Naive thymus-derived CD8-positive, alpha-beta T cell (primary cell): ENCODE measurements around the gene NOC4L. TPM values are rescaled to one million over a fixed set of nuclear protein-coding genes. Genes with fewer than 3 reads are reported as not detected.

Source experiments
- ATAC-seq, 2 donors: fragments of 150-1000 bp; cut with Tn5 transposase in 1 of 2; sonication (Bioruptor Pico), chemical (Tn5 transposase) in 1 of 2; 1 replicate in 1 of 2; 2 replicates in 1 of 2; pipeline ENCODE4 v1.10.0; 2021; ENCODE audit warnings: mild to moderate bottlenecking in 2 of 2, moderate library complexity in 2 of 2
- POLR2A ChIA-PET: fragments of 350-600 bp; sonication (Branson Sonifier 250); formaldehyde crosslinking; loops from one replicate; lab custom pipeline; 2021; ENCODE audit warnings: antibody characterized with exemption; lab: Charles Lee
- DNase-seq, 10 donors: peaks; one replicate each; pipeline versions ENCODE4 v3.0.0 to v3.0.0-alpha.2; 2020 to 2022
- H3K27ac Mint-ChIP-seq, 10 donors: one replicate each; pipeline ENCODE4 v1.8.0; 2020 to 2022; ENCODE audit warnings: mild to moderate bottlenecking in 10 of 10, mixed read lengths in 10 of 10, moderate library complexity in 4 of 10, inconsistent platforms in 1 of 10
- H3K27me3 Mint-ChIP-seq, 5 donors: one replicate each; pipeline ENCODE4 v1.8.0; 2021 to 2022; ENCODE audit warnings: mixed read lengths in 5 of 5
- H3K36me3 Mint-ChIP-seq, 3 donors: one replicate each; pipeline ENCODE4 v1.8.0; 2020 to 2022; ENCODE audit warnings: mixed read lengths in 3 of 3, mild to moderate bottlenecking in 2 of 3, inconsistent platforms in 1 of 3
- H3K4me1 Mint-ChIP-seq, 4 donors: one replicate each; pipeline ENCODE4 v1.8.0; 2021 to 2022; ENCODE audit warnings: mixed read lengths in 4 of 4
- H3K4me3 Mint-ChIP-seq, 10 donors: one replicate each; pipeline ENCODE4 v1.8.0; 2020 to 2022; ENCODE audit warnings: mild to moderate bottlenecking in 10 of 10, mixed read lengths in 10 of 10, moderate library complexity in 6 of 10, inconsistent platforms in 1 of 10
- H3K9me3 Mint-ChIP-seq, 9 donors: one replicate each; pipeline ENCODE4 v1.8.0; 2020 to 2022; ENCODE audit warnings: mixed read lengths in 9 of 9, mild to moderate bottlenecking in 3 of 9, inconsistent platforms in 1 of 9, moderate library complexity in 1 of 9
- polyA plus RNA-seq, 3 donors: library from polyadenylated mRNA; unstranded; fragments of 300-500 nt; fragmentation: Illumina TruSeq; gene quantifications; one replicate each; pipeline ENCODE4 v1.2.3, GENCODE V29; 2021
- total RNA-seq, 8 experiments: library from RNA in 2 of 8; stranded (reverse) in 2 of 8; gene quantifications; one replicate each; pipeline ENCODE4 v1.2.3 and lab custom pipeline; 2021 to 2026

NOC4L gene
- total and polyA plus RNA-seq, 5 experiments from 2014 or later, result 20.0 to 31.2 (median 23.5) TPM

DNA sequence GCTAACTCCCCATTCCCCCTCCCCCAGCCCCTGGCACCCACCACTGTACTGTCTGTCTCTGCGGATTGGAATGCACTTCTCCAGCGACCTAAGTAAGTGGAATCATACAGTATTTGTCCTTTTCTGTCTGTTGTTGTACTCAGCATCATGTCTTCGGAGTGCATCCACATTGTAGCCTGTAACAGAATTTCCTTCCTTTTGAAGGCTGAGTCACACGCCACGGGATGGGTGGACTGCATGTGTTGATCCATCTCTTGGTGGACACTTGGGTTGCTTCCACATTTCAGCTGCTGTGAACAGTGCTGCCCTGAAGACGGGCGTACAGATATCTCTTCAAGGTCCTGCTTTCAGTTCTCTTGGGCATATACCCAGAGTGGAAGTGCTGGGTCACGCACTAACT lies 34.5 kb upstream of the NOC4L start:
- DNase-seq (no peak), ATAC-seq (no peak)
- Mint-ChIP-seq H3K4me1 (peaks cover 0 to 4% (median 3%) of the 10 kb centered on the region in 4 donors), H3K4me3 (no peak overlapping the region), H3K27me3 (no peaks in the 10 kb centered on the region), H3K9me3 (no peaks in the 10 kb centered on the region), H3K27ac (no peak overlapping the region), H3K36me3 (peaks cover 0 to 75% (median 27%) of the 10 kb centered on the region in 3 donors)
- POLR2A ChIA-PET, result no interaction called here

- Mint-ChIP-seq H3K27ac (peak overlapping the region in 1 of 10 donors; percentile 50), H3K9me3 (no peaks in the 10 kb centered on the region), H3K27me3 (no peaks in the 10 kb centered on the region), H3K4me1 (peaks cover 0 to 3% (median 1%) of the 10 kb centered on the region in 4 donors), H3K36me3 (peaks cover 0 to 71% (median 28%) of the 10 kb centered on the region in 3 donors), H3K4me3 (no peak overlapping the region)
- DNase-seq (no peak), ATAC-seq (no peak)
- POLR2A ChIA-PET, result no interaction called here
Observed at GRCh38 chr12:132110677-132111076, 33.6 kb upstream of the NOC4L start.

DNA sequence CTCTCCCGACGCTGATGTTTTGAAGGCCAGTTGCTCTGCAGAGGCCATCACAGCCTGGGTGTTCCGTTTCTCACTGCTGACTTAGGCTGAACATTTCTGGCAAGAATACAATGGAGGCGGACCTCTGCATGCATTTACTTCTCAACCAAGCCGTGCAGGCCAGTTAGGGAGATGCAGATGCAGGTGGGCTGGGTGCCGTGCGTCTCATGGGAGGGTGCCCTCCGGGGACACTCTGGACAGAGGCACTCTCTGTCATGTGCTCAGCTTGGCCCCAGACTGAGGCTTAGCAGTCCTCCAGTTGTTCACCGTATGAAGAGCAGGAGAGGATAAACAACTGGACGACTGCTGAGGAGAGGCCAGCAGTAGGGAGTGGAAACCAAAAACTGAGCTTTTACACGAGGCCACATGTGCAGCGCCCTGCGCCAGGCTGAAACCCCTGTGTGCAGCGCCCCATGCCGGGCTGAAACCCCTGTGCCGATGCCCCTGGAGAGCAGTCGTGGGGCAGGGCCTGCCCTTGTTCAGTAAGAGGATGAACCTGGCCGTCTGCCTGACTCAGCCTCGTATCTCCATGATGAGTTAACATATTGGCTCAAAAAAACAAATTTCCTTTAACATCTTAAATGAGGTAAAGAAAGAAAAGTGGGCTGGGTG lies 32.5 kb upstream of the NOC4L start:
- Mint-ChIP-seq H3K36me3 (peaks cover 0 to 67% (median 28%) of the 10 kb centered on the region in 3 donors), H3K4me1 (peaks cover 0 to 6% (median 1%) of the 10 kb centered on the region in 4 donors), H3K4me3 (no peak overlapping the region), H3K27me3 (no peaks in the 10 kb centered on the region), H3K9me3 (no peaks in the 10 kb centered on the region), H3K27ac (peak overlapping the region in 1 of 10 donors; percentile 65)
- POLR2A ChIA-PET, result interaction anchor here (0.7 kb wide), 1 partner anchor 8 kb away, joined by 4 read pairs; no protein-coding TSS in a partner anchor
- ATAC-seq (no peak), DNase-seq (no peak)

- H3K4me3 Mint-ChIP-seq, result no peak overlapping the region
- peaks cover 0 to 3% (median 0%) of the 10 kb centered on the region in 4 donors for H3K4me1 Mint-ChIP-seq
- H3K27ac Mint-ChIP-seq, result peak overlapping the region in 1 of 10 donors; percentile 21
- POLR2A ChIA-PET, result no interaction called here
- ATAC-seq, result no peak
- H3K9me3 Mint-ChIP-seq, result no peaks in the 10 kb centered on the region
- H3K27me3 Mint-ChIP-seq, result no peaks in the 10 kb centered on the region
- H3K36me3 Mint-ChIP-seq, result peaks cover 0 to 47% (median 14%) of the 10 kb centered on the region in 3 donors
- DNase-seq, result no peak
Observed at GRCh38 chr12:132114667-132115066, 29.6 kb upstream of the NOC4L start.

DNA sequence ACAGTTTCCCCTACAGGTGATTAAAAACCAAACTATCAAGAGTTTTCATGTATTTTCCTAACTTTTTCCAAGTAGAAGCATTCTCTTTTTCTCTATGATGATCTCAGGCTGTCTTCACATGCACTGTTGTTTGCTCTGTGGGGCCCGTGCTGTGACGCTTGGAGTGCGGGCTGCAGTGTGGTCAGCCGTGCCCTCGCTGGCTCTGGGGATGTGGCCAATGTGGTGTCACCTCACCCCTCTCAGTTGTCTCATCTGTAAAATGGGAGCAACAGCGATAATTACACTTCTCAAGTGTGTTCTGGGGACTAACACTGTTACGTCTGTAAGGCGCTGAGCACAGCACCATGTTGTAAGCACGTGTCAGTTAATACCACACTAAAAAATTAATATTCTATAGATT lies 28.8 kb upstream of the NOC4L start:
- POLR2A ChIA-PET, result no interaction called here
- H3K27ac Mint-ChIP-seq, result no peak overlapping the region
- no peak overlapping the region for H3K4me3 Mint-ChIP-seq
- no peak for DNase-seq
- no peaks in the 10 kb centered on the region for H3K9me3 Mint-ChIP-seq
- no peak for ATAC-seq
- peaks cover 0 to 3% (median 0%) of the 10 kb centered on the region in 4 donors for H3K4me1 Mint-ChIP-seq
- H3K27me3 Mint-ChIP-seq, result no peaks in the 10 kb centered on the region
- peaks cover 0 to 43% (median 9%) of the 10 kb centered on the region in 3 donors for H3K36me3 Mint-ChIP-seq

GRCh38 chr12:132116709-132117557 lies 27.3 kb upstream of the NOC4L start:
- ATAC-seq (no peak), DNase-seq (no peak)
- H3K27ac Mint-ChIP-seq, result no peak overlapping the region
- H3K9me3 Mint-ChIP-seq, result no peaks in the 10 kb centered on the region
- H3K36me3 Mint-ChIP-seq, result peaks cover 0 to 40% (median 4%) of the 10 kb centered on the region in 3 donors
- H3K4me1 Mint-ChIP-seq, result peaks cover 0 to 3% (median 0%) of the 10 kb centered on the region in 4 donors
- no peak overlapping the region for H3K4me3 Mint-ChIP-seq
- POLR2A ChIA-PET, result no interaction called here
- no peaks in the 10 kb centered on the region for H3K27me3 Mint-ChIP-seq

DNA sequence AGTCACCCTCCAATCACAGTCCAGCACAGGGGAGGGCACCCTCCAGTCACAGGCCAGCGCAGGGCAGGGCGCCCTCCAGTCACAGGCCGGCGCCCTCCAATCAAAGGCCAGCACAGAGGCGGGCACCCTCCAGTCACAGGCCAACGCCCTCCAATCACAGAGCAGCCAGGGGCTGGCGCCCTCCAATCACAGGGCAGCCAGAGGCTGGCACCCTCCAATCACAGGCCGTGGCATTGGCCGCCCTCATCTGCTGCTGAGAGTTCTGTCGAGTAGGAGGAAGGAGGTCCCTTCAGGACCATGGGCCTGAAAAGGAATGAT lies 26.7 kb upstream of the NOC4L start:
- no peak for DNase-seq
- H3K27ac Mint-ChIP-seq, result no peak overlapping the region
- no peak overlapping the region for H3K4me3 Mint-ChIP-seq
- H3K4me1 Mint-ChIP-seq, result peaks cover 0 to 3% (median 0%) of the 10 kb centered on the region in 4 donors
- no peak for ATAC-seq
- H3K9me3 Mint-ChIP-seq, result no peaks in the 10 kb centered on the region
- no peaks in the 10 kb centered on the region for H3K27me3 Mint-ChIP-seq
- POLR2A ChIA-PET, result no interaction called here
- peaks cover 0 to 39% (median 6%) of the 10 kb centered on the region in 3 donors for H3K36me3 Mint-ChIP-seq

DNA sequence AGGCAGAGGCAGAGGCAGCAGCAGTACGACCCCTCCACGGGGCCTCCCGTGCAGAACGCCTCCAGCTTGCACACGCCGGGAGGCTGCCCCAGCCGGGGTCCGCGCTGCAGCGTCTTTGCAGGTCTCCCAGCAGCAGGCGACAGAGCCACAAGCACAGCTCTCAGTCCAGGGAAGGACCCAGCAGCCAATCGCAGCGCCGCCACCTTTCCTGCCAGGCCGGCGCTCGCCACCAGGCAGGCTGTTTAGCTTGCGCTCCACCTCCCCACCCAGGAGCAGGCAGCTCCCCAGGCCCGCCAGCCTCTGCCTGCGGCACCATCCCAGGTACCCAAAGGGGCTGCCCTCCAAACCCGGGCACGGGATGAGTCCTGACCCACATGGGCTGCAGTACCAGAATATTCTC lies 25.4 kb upstream of the NOC4L start:
- peaks cover 0 to 35% (median 6%) of the 10 kb centered on the region in 3 donors for H3K36me3 Mint-ChIP-seq
- no peak for DNase-seq
- no peak for ATAC-seq
- no peaks in the 10 kb centered on the region for H3K9me3 Mint-ChIP-seq
- no peak overlapping the region for H3K4me3 Mint-ChIP-seq
- POLR2A ChIA-PET, result no interaction called here
- H3K4me1 Mint-ChIP-seq, result peaks cover 0 to 3% (median 0%) of the 10 kb centered on the region in 4 donors
- no peak overlapping the region for H3K27ac Mint-ChIP-seq
- H3K27me3 Mint-ChIP-seq, result no peaks in the 10 kb centered on the region

DNA sequence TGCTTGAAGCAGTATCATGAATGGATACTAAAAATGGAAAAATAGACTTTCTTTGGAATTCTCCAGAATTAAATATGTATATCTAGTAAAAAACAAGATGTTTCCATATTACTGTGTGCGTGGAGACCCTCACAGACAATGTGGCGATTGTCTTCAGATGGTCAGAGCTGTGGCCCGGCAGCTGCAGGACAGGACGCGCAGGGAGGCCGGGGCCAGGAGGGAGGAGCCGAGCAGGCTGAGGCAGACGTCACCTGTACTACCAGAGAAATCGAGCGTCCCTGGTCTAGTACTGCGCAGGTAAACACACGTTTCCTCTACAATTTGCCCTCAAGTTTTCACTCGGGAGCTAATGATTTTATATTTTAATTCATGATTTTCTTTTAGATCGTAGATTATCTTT lies 23.0 kb upstream of the NOC4L start:
- Mint-ChIP-seq H3K36me3 (peaks cover 0 to 44% (median 12%) of the 10 kb centered on the region in 3 donors), H3K4me1 (peaks cover 0 to 2% (median 0%) of the 10 kb centered on the region in 4 donors), H3K27me3 (no peaks in the 10 kb centered on the region), H3K4me3 (no peak overlapping the region), H3K9me3 (no peaks in the 10 kb centered on the region), H3K27ac (no peak overlapping the region)
- POLR2A ChIA-PET, result no interaction called here
- ATAC-seq (no peak), DNase-seq (no peak)

GRCh38 chr12:132123970-132124765 lies 20.1 kb upstream of the NOC4L start:
- peaks cover 0 to 17% (median 8%) of the 10 kb centered on the region in 9 donors for H3K9me3 Mint-ChIP-seq
- POLR2A ChIA-PET, result no interaction called here
- H3K4me1 Mint-ChIP-seq, result peaks cover 0 to 2% (median under 1%) of the 10 kb centered on the region in 4 donors
- H3K4me3 Mint-ChIP-seq, result no peak overlapping the region
- no peaks in the 10 kb centered on the region for H3K27me3 Mint-ChIP-seq
- ATAC-seq (no peak), DNase-seq (no peak)
- peak overlapping the region in 2 of 10 donors; percentile 45 to 60 for H3K27ac Mint-ChIP-seq
- H3K36me3 Mint-ChIP-seq, result peaks cover 15 to 70% (median 40%) of the 10 kb centered on the region in 3 donors

DNA sequence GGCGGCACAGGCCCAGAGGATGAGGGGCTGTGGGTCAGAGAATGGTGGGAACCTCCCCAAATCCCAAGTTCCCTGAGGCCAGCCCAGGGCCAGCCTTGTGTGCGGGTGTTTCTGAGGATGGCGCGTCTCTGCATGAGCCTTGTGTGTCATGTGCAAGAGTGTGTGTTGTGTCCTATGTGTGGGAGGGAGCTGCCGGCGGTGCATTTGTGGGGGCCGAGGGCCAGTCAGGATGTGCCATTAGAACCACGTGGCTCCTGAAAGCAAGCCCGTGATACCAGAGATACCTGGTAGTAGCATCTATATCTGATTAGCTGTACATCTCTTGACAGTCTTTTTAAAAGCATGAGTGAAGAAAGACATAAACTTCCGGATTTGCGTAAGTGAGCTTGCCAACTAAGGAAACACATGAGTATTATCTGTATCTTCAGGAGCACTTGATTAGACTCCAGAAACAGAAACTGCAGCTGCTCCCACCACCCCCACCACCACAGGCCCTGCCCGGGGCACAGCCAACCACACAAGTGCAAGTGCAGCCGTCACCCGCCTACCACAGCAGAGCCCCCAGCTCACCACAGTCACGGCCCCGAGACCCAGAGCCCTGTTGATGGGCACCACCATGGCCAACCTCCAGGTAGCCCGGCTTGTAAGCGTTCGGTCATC lies 19.4 kb upstream of the NOC4L start:
- peak overlapping the region in 1 of 10 donors; percentile 77 for H3K27ac Mint-ChIP-seq
- POLR2A ChIA-PET, result no interaction called here
- ATAC-seq, result peak; percentile 37 to 44
- peaks cover 0 to 25% (median 8%) of the 10 kb centered on the region in 9 donors for H3K9me3 Mint-ChIP-seq
- no peaks in the 10 kb centered on the region for H3K27me3 Mint-ChIP-seq
- peaks cover 0 to 3% (median under 1%) of the 10 kb centered on the region in 4 donors for H3K4me1 Mint-ChIP-seq
- peaks cover 16 to 70% (median 42%) of the 10 kb centered on the region in 3 donors for H3K36me3 Mint-ChIP-seq
- DNase-seq, result no peak
- H3K4me3 Mint-ChIP-seq, result peak overlapping the region in 1 of 10 donors; percentile 10

DNA sequence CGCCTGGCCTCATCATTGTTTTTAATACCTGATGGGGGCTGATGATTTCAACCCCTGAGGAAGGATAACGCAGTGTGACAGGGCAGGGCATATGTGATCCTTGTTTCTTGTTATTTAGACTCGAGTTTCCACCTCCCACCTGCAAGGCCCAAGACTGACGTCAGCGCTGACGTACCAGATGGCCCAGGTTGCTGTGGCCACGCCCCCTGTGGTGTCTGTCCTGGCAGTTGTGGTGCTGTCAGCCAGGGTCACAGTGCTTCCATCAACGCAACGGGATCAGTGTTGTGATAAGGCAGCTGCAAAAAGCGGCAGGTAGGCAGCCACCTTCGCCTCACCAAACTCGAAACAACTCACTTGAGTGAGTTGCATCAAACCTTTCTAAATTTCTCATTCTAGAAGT lies 18.5 kb upstream of the NOC4L start:
- DNase-seq, result no peak
- POLR2A ChIA-PET, result no interaction called here
- no peak for ATAC-seq
- peaks cover 0 to 29% (median 8%) of the 10 kb centered on the region in 9 donors for H3K9me3 Mint-ChIP-seq
- H3K27me3 Mint-ChIP-seq, result no peaks in the 10 kb centered on the region
- no peak overlapping the region for H3K27ac Mint-ChIP-seq
- peaks cover 0 to 3% (median under 1%) of the 10 kb centered on the region in 4 donors for H3K4me1 Mint-ChIP-seq
- H3K36me3 Mint-ChIP-seq, result peaks cover 16 to 66% (median 44%) of the 10 kb centered on the region in 3 donors
- H3K4me3 Mint-ChIP-seq, result no peak overlapping the region
